SK-N-SH (cell line): ENCODE measurements around the gene TMTC2.

ENCODE experiments used
- ELF1 ChIP-seq: IDR thresholded peaks from 2 replicates; pipeline ENCODE4 v1.4.0; 2012
- EP300 ChIP-seq, 2 experiments: IDR thresholded peaks; 2 replicates each; pipeline versions ENCODE4 v1.4.0 to v1.6.1; 2012; ENCODE audit warnings: borderline replicate concordance in 1 of 2, low read depth in 1 of 2, low read length in 1 of 2
- GABPA ChIP-seq: IDR thresholded peaks from 2 replicates; pipeline ENCODE4 v1.4.0; 2012; ENCODE audit warnings: low read depth, mild to moderate bottlenecking
- SMC3 ChIP-seq: IDR thresholded peaks from 2 replicates; pipeline ENCODE4 v1.6.1; 2012; ENCODE audit warnings: low read depth, low read length, improper control_type of control experiment
- TAF1 ChIP-seq: IDR thresholded peaks from 2 replicates; pipeline ENCODE4 v1.6.1; 2012; ENCODE audit warnings: low read depth, mild to moderate bottlenecking, low read length, moderate library complexity, borderline replicate concordance
- TF ChIP-seq, protein P1 (sequence below): IDR thresholded peaks from 2 replicates; pipeline ENCODE4 v1.6.1; 2012; ENCODE audit warnings: mild to moderate bottlenecking, low read depth, low read length, moderate library complexity
- TF ChIP-seq, protein P2 (sequence below): fragments of 200-600 bp; sonication (generic); IDR thresholded peaks from 2 replicates; pipeline ENCODE4 v1.6.1; 2017; ENCODE audit warnings: antibody characterized with exemption, mild to moderate bottlenecking, moderate library complexity
- TF ChIP-seq, protein P3 (sequence below): IDR thresholded peaks from 2 replicates; pipeline ENCODE4 v1.4.0; 2012; ENCODE audit warnings: low read depth, borderline replicate concordance

DNA sequence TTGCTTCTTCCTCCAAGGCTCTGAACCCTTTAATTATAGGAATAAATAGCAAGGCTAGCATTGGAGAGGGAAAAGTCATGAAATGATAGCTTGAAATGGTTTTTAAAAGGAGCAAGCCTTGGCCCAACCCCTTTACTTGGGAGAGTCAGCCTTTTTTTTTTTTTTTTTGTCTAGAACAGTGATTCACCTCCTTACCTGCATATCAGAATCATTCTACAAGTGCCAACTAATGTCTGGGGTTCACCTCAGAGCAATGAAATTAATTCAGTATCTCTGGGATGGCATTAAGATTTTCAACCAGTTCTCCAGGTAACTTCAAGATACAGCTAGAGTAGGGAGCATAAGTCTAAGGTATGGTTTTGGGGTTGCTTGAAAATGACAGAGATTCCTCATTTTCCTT, 41.3 kb upstream of the TMTC2 start:
- TF ChIP-seq, protein P1, sequence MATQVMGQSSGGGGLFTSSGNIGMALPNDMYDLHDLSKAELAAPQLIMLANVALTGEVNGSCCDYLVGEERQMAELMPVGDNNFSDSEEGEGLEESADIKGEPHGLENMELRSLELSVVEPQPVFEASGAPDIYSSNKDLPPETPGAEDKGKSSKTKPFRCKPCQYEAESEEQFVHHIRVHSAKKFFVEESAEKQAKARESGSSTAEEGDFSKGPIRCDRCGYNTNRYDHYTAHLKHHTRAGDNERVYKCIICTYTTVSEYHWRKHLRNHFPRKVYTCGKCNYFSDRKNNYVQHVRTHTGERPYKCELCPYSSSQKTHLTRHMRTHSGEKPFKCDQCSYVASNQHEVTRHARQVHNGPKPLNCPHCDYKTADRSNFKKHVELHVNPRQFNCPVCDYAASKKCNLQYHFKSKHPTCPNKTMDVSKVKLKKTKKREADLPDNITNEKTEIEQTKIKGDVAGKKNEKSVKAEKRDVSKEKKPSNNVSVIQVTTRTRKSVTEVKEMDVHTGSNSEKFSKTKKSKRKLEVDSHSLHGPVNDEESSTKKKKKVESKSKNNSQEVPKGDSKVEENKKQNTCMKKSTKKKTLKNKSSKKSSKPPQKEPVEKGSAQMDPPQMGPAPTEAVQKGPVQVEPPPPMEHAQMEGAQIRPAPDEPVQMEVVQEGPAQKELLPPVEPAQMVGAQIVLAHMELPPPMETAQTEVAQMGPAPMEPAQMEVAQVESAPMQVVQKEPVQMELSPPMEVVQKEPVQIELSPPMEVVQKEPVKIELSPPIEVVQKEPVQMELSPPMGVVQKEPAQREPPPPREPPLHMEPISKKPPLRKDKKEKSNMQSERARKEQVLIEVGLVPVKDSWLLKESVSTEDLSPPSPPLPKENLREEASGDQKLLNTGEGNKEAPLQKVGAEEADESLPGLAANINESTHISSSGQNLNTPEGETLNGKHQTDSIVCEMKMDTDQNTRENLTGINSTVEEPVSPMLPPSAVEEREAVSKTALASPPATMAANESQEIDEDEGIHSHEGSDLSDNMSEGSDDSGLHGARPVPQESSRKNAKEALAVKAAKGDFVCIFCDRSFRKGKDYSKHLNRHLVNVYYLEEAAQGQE: no peak
- TF ChIP-seq EP300 (IDR thresholded peaks at IDR 0.05; ENCODE audit: borderline replicate concordance in 1 of 2, low read depth in 1 of 2, low read length in 1 of 2): no peak
- TF ChIP-seq, protein P2, sequence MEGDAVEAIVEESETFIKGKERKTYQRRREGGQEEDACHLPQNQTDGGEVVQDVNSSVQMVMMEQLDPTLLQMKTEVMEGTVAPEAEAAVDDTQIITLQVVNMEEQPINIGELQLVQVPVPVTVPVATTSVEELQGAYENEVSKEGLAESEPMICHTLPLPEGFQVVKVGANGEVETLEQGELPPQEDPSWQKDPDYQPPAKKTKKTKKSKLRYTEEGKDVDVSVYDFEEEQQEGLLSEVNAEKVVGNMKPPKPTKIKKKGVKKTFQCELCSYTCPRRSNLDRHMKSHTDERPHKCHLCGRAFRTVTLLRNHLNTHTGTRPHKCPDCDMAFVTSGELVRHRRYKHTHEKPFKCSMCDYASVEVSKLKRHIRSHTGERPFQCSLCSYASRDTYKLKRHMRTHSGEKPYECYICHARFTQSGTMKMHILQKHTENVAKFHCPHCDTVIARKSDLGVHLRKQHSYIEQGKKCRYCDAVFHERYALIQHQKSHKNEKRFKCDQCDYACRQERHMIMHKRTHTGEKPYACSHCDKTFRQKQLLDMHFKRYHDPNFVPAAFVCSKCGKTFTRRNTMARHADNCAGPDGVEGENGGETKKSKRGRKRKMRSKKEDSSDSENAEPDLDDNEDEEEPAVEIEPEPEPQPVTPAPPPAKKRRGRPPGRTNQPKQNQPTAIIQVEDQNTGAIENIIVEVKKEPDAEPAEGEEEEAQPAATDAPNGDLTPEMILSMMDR: no peak
- no peak for TF ChIP-seq ELF1
- TF ChIP-seq SMC3: no peak
- TF ChIP-seq, protein P3, sequence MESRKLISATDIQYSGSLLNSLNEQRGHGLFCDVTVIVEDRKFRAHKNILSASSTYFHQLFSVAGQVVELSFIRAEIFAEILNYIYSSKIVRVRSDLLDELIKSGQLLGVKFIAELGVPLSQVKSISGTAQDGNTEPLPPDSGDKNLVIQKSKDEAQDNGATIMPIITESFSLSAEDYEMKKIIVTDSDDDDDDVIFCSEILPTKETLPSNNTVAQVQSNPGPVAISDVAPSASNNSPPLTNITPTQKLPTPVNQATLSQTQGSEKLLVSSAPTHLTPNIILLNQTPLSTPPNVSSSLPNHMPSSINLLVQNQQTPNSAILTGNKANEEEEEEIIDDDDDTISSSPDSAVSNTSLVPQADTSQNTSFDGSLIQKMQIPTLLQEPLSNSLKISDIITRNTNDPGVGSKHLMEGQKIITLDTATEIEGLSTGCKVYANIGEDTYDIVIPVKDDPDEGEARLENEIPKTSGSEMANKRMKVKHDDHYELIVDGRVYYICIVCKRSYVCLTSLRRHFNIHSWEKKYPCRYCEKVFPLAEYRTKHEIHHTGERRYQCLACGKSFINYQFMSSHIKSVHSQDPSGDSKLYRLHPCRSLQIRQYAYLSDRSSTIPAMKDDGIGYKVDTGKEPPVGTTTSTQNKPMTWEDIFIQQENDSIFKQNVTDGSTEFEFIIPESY: no peak
- no peak for TF ChIP-seq TAF1
- TF ChIP-seq GABPA: no peak
